Natural killer cell treated with Interleukin-12 subunit alpha and Interleukin-12 subunit beta and Interleukin-15 and Interleukin-18, amount 100 ng/mL, for 72 hours (primary cell): ENCODE results near the gene UNC13A. TPM values are rescaled to one million over a fixed set of nuclear protein-coding genes. Genes with fewer than 3 reads are reported as not detected.

Experiments used
- ATAC-seq, 2 donors: fragments of 150-1000 bp; cut with Tn5 transposase in 1 of 2; sonication (Bioruptor Pico), chemical (Tn5 transposase) in 1 of 2; 2 replicates each; pipeline ENCODE4 v1.10.0; 2021
- DNase-seq: peaks from one replicate; pipeline ENCODE4 v3.0.0; 2022; ENCODE audit warnings: low spot score
- H3K27ac Mint-ChIP-seq, 2 donors: 1 replicate in 1 of 2; 2 replicates in 1 of 2; pipeline ENCODE4 v1.8.0; 2022; ENCODE audit warnings: mixed read lengths in 2 of 2, mild to moderate bottlenecking in 1 of 2, moderate library complexity in 1 of 2
- H3K27me3 Mint-ChIP-seq, 2 donors: 1 replicate in 1 of 2; 2 replicates in 1 of 2; pipeline ENCODE4 v1.8.0; 2022; ENCODE audit warnings: mixed read lengths in 2 of 2
- H3K36me3 Mint-ChIP-seq: one replicate; pipeline ENCODE4 v1.8.0; 2022; ENCODE audit warnings: mixed read lengths
- H3K4me1 Mint-ChIP-seq, 2 donors: 1 replicate in 1 of 2; 2 replicates in 1 of 2; pipeline ENCODE4 v1.8.0; 2022; ENCODE audit warnings: low read depth in 2 of 2, mixed read lengths in 2 of 2, mild to moderate bottlenecking in 1 of 2
- H3K4me3 Mint-ChIP-seq: one replicate; pipeline ENCODE4 v1.8.0; 2022; ENCODE audit warnings: mixed read lengths
- H3K9me3 Mint-ChIP-seq: 2 replicates; pipeline ENCODE4 v1.8.0; 2022; ENCODE audit warnings: mixed read lengths
- total RNA-seq, 2 donors: library from RNA; stranded (reverse); gene quantifications; one replicate each; pipeline ENCODE4 v1.2.3, GENCODE V29; 2022

The UNC13A gene
- total RNA-seq, 2 donors from 2014 or later = not detected

- Mint-ChIP-seq H3K4me3 (peak overlapping the region; percentile 99), H3K27ac (peak overlapping the region; percentile 71 to 84), H3K36me3 (peaks cover 5% of the 10 kb centered on the region), H3K27me3 (peaks cover 0 to 2% of the 10 kb centered on the region in 2 donors), H3K4me1 (peaks cover 35 to 40% of the 10 kb centered on the region in 2 donors), H3K9me3 (no peaks in the 10 kb centered on the region)
- no peak for DNase-seq
- no peak for ATAC-seq
These were observed 33.0 kb upstream of the UNC13A start for GRCh38 chr19:17721111-17721628.

- peaks cover 4% of the 10 kb centered on the region for H3K36me3 Mint-ChIP-seq
These were observed 32.3 kb upstream of the UNC13A start for GRCh38 chr19:17720440-17720839.

GRCh38 chr19:17719730-17720400 lies 31.7 kb upstream of the UNC13A start:
- Mint-ChIP-seq H3K4me3 (peak overlapping the region; percentile 99), H3K4me1 (peaks cover 35 to 40% of the 10 kb centered on the region in 2 donors), H3K27ac (peak overlapping the region; percentile 71 to 84), H3K9me3 (no peaks in the 10 kb centered on the region), H3K27me3 (peaks cover 0 to 2% of the 10 kb centered on the region in 2 donors), H3K36me3 (no peaks in the 10 kb centered on the region)
- peak; percentile 61 to 69 for ATAC-seq
- no peak for DNase-seq

More at GRCh38 chr19:17720440-17720839, 32.3 kb upstream of the UNC13A start:
- Mint-ChIP-seq H3K4me1 (peaks cover 35 to 40% of the 10 kb centered on the region in 2 donors), H3K27ac (peak overlapping the region; percentile 71 to 84), H3K9me3 (no peaks in the 10 kb centered on the region), H3K27me3 (peaks cover 0 to 2% of the 10 kb centered on the region in 2 donors), H3K4me3 (peak overlapping the region; percentile 99)
- ATAC-seq (no peak), DNase-seq (no peak)

GRCh38 chr19:17718947-17719711 lies 31.0 kb upstream of the UNC13A start, which contains the start of gene MAP1S:
TSS of gene MAP1S (plus strand) at chr19:17719480. CDS start at chr19:17719503, 23 bp downstream.
- no peaks in the 10 kb centered on the region for H3K9me3 Mint-ChIP-seq
- peak; percentile 77 for DNase-seq
- no peaks in the 10 kb centered on the region for H3K36me3 Mint-ChIP-seq
- ATAC-seq = peak; percentile 90 to 91
- H3K4me1 Mint-ChIP-seq = peaks cover 35 to 36% of the 10 kb centered on the region in 2 donors
- H3K27me3 Mint-ChIP-seq = peaks cover 0 to 2% of the 10 kb centered on the region in 2 donors
- H3K27ac Mint-ChIP-seq = peak within 1 kb of the TSS; percentile 77 to 87
- peak within 1 kb of the TSS; percentile 99 for H3K4me3 Mint-ChIP-seq

GRCh38 chr19:17718550-17718946 lies 30.4 kb upstream of the UNC13A start:
- Mint-ChIP-seq H3K4me3 (peak overlapping the region; percentile 88), H3K27me3 (peaks cover 0 to 2% of the 10 kb centered on the region in 2 donors), H3K36me3 (no peaks in the 10 kb centered on the region), H3K4me1 (peaks cover 35 to 36% of the 10 kb centered on the region in 2 donors), H3K27ac (peak overlapping the region in 1 of 2 donors; percentile 77), H3K9me3 (no peaks in the 10 kb centered on the region)
- ATAC-seq (peak in 1 of 2 donors; percentile 18), DNase-seq (no peak)

- Mint-ChIP-seq H3K4me1 (peaks cover 26 to 30% of the 10 kb centered on the region in 2 donors), H3K27me3 (peaks cover 0 to 2% of the 10 kb centered on the region in 2 donors), H3K27ac (no peak overlapping the region), H3K9me3 (no peaks in the 10 kb centered on the region), H3K4me3 (no peak overlapping the region), H3K36me3 (no peaks in the 10 kb centered on the region)
- ATAC-seq = no peak
- DNase-seq = no peak
These were observed 28.3 kb upstream of the UNC13A start for GRCh38 chr19:17716309-17716929.

GRCh38 chr19:17711851-17712250 lies 23.7 kb upstream of the UNC13A start:
- H3K9me3 Mint-ChIP-seq = no peaks in the 10 kb centered on the region
- no peak overlapping the region for H3K4me3 Mint-ChIP-seq
- ATAC-seq (no peak), DNase-seq (no peak)
- H3K27me3 Mint-ChIP-seq = no peaks in the 10 kb centered on the region
- no peak overlapping the region for H3K27ac Mint-ChIP-seq
- H3K36me3 Mint-ChIP-seq = no peaks in the 10 kb centered on the region
- H3K4me1 Mint-ChIP-seq = no peaks in the 10 kb centered on the region

- Mint-ChIP-seq H3K27ac (peak overlapping the region in 1 of 2 donors; percentile 42), H3K4me1 (peaks cover 3 to 5% of the 10 kb centered on the region in 2 donors), H3K4me3 (no peak overlapping the region), H3K36me3 (no peaks in the 10 kb centered on the region), H3K27me3 (no peaks in the 10 kb centered on the region), H3K9me3 (no peaks in the 10 kb centered on the region)
- DNase-seq = peak; percentile 1
- no peak for ATAC-seq
These were observed 18.6 kb upstream of the UNC13A start for GRCh38 chr19:17706750-17707181.

GRCh38 chr19:17703824-17704463 lies 15.8 kb upstream of the UNC13A start:
- peaks cover 3 to 5% of the 10 kb centered on the region in 2 donors for H3K4me1 Mint-ChIP-seq
- H3K36me3 Mint-ChIP-seq = no peaks in the 10 kb centered on the region
- H3K4me3 Mint-ChIP-seq = no peak overlapping the region
- no peak overlapping the region for H3K27ac Mint-ChIP-seq
- H3K27me3 Mint-ChIP-seq = peaks cover 3 to 7% of the 10 kb centered on the region in 2 donors
- peak; percentile 73 for DNase-seq
- H3K9me3 Mint-ChIP-seq = no peaks in the 10 kb centered on the region
- ATAC-seq = peak; percentile 86 to 89

- Mint-ChIP-seq H3K27ac (no peak overlapping the region), H3K36me3 (no peaks in the 10 kb centered on the region), H3K4me3 (no peak overlapping the region), H3K27me3 (peaks cover 26 to 45% of the 10 kb centered on the region in 2 donors), H3K4me1 (no peaks in the 10 kb centered on the region), H3K9me3 (no peaks in the 10 kb centered on the region)
- DNase-seq = no peak
- ATAC-seq = no peak
These were observed 7.0 kb upstream of the UNC13A start for GRCh38 chr19:17695198-17695597.

GRCh38 chr19:17692566-17692965 lies 4.4 kb upstream of the UNC13A start:
- ATAC-seq = no peak
- Mint-ChIP-seq H3K36me3 (peaks cover 6% of the 10 kb centered on the region), H3K9me3 (peaks cover 4% of the 10 kb centered on the region), H3K27me3 (peaks cover 27 to 45% of the 10 kb centered on the region in 2 donors), H3K4me3 (no peak overlapping the region), H3K4me1 (peaks cover 7 to 8% of the 10 kb centered on the region in 2 donors), H3K27ac (no peak overlapping the region)
- DNase-seq = peak; percentile 5

- peak overlapping the region; percentile 19 for H3K4me3 Mint-ChIP-seq
- ATAC-seq (no peak), DNase-seq (peak; percentile 54)
- peaks cover 11 to 12% of the 10 kb centered on the region in 2 donors for H3K4me1 Mint-ChIP-seq
- peaks cover 6% of the 10 kb centered on the region for H3K36me3 Mint-ChIP-seq
- peaks cover 4% of the 10 kb centered on the region for H3K9me3 Mint-ChIP-seq
- peaks cover 27 to 37% of the 10 kb centered on the region in 2 donors for H3K27me3 Mint-ChIP-seq
- H3K27ac Mint-ChIP-seq = no peak overlapping the region
These were observed 870 bp upstream of the UNC13A start for GRCh38 chr19:17688853-17689595.
